ENCODE measurements around the gene DYNC1I2. TPM values are rescaled to one million over a fixed set of nuclear protein-coding genes. Genes with fewer than 3 reads are reported as not detected.

DYNC1I2 gene
- total and polyA plus RNA-seq, 2 donors: 74.2 to 77.2 TPM

- H3K36me3 ChIP-seq (ENCODE audit: control insufficient read depth in 2 of 2, insufficient read depth in 2 of 2, low read length in 1 of 2): peaks cover 15 to 52% of the 10 kb centered on the region in 2 donors
- 99% methylated on average over 1 of the region's 1 CpG for WGBS
- no peaks in the 10 kb centered on the region for H3K9me3 ChIP-seq (ENCODE audit: control insufficient read depth in 2 of 2, insufficient read depth in 1 of 2, low read length in 1 of 2)
- no peaks in the 10 kb centered on the region for H3K4me1 ChIP-seq (ENCODE audit: control insufficient read depth in 2 of 2, insufficient read depth in 2 of 2, low read length in 2 of 2)
- H3K27me3 ChIP-seq (ENCODE audit: control insufficient read depth in 2 of 2, insufficient read depth in 1 of 2, low read length in 1 of 2): no peaks in the 10 kb centered on the region
- DNase-seq (ENCODE audit: low read depth in 6 of 9, low spot score in 9 of 9): no peak
- H3K4me3 ChIP-seq (ENCODE audit: low read length in 2 of 2): no peak overlapping the region
- no peak overlapping the region for H3K27ac ChIP-seq (ENCODE audit: low read depth in 1 of 2, low read length in 1 of 2)
Measured at GRCh38 chr2:171726847-171727450, 39.7 kb downstream of the DYNC1I2 start.

GRCh38 chr2:171728989-171729951, 42.0 kb downstream of the DYNC1I2 start:
- no peaks in the 10 kb centered on the region for H3K27me3 ChIP-seq (ENCODE audit: control insufficient read depth in 2 of 2, insufficient read depth in 1 of 2, low read length in 1 of 2)
- no peak for DNase-seq (ENCODE audit: low read depth in 6 of 9, low spot score in 9 of 9)
- H3K27ac ChIP-seq (ENCODE audit: low read depth in 1 of 2, low read length in 1 of 2): no peak overlapping the region
- H3K36me3 ChIP-seq (ENCODE audit: control insufficient read depth in 2 of 2, insufficient read depth in 2 of 2, low read length in 1 of 2): peaks cover 20 to 61% of the 10 kb centered on the region in 2 donors
- no peaks in the 10 kb centered on the region for H3K4me1 ChIP-seq (ENCODE audit: control insufficient read depth in 2 of 2, insufficient read depth in 2 of 2, low read length in 2 of 2)
- no peaks in the 10 kb centered on the region for H3K9me3 ChIP-seq (ENCODE audit: control insufficient read depth in 2 of 2, insufficient read depth in 1 of 2, low read length in 1 of 2)
- WGBS: 97% methylated on average over 3 of the region's 3 CpGs
- H3K4me3 ChIP-seq (ENCODE audit: low read length in 2 of 2): no peak overlapping the region

- no peak overlapping the region for H3K4me3 ChIP-seq (ENCODE audit: low read length in 2 of 2)
- H3K27me3 ChIP-seq (ENCODE audit: control insufficient read depth in 2 of 2, insufficient read depth in 1 of 2, low read length in 1 of 2): no peaks in the 10 kb centered on the region
- 80% methylated on average over 3 of the region's 3 CpGs for WGBS
- H3K27ac ChIP-seq (ENCODE audit: low read depth in 1 of 2, low read length in 1 of 2): no peak overlapping the region
- peaks cover 20 to 64% of the 10 kb centered on the region in 2 donors for H3K36me3 ChIP-seq (ENCODE audit: control insufficient read depth in 2 of 2, insufficient read depth in 2 of 2, low read length in 1 of 2)
- H3K4me1 ChIP-seq (ENCODE audit: control insufficient read depth in 2 of 2, insufficient read depth in 2 of 2, low read length in 2 of 2): no peaks in the 10 kb centered on the region
- DNase-seq (ENCODE audit: low read depth in 6 of 9, low spot score in 9 of 9): no peak
- H3K9me3 ChIP-seq (ENCODE audit: control insufficient read depth in 2 of 2, insufficient read depth in 1 of 2, low read length in 1 of 2): no peaks in the 10 kb centered on the region
Measured at GRCh38 chr2:171729952-171730317, 42.7 kb downstream of the DYNC1I2 start.

GRCh38 chr2:171735991-171736710, 48.9 kb downstream of the DYNC1I2 start:
- Histone ChIP-seq H3K9me3 (ENCODE audit: control insufficient read depth in 2 of 2, insufficient read depth in 1 of 2, low read length in 1 of 2) (no peaks in the 10 kb centered on the region), H3K27me3 (ENCODE audit: control insufficient read depth in 2 of 2, insufficient read depth in 1 of 2, low read length in 1 of 2) (no peaks in the 10 kb centered on the region), H3K27ac (ENCODE audit: low read depth in 1 of 2, low read length in 1 of 2) (no peak overlapping the region), H3K4me3 (ENCODE audit: low read length in 2 of 2) (no peak overlapping the region), H3K4me1 (ENCODE audit: control insufficient read depth in 2 of 2, insufficient read depth in 2 of 2, low read length in 2 of 2) (no peaks in the 10 kb centered on the region), H3K36me3 (ENCODE audit: control insufficient read depth in 2 of 2, insufficient read depth in 2 of 2, low read length in 1 of 2) (peaks cover 28 to 50% of the 10 kb centered on the region in 2 donors)
- WGBS: over 99% methylated on average over 4 of the region's 4 CpGs
- DNase-seq (ENCODE audit: low read depth in 6 of 9, low spot score in 9 of 9): no peak

GRCh38 chr2:171741189-171741588, 53.9 kb downstream of the DYNC1I2 start:
- H3K36me3 ChIP-seq (ENCODE audit: control insufficient read depth in 2 of 2, insufficient read depth in 2 of 2, low read length in 1 of 2): peaks cover 18 to 50% of the 10 kb centered on the region in 2 donors
- WGBS: 84% methylated on average over 2 of the region's 2 CpGs
- H3K4me1 ChIP-seq (ENCODE audit: control insufficient read depth in 2 of 2, insufficient read depth in 2 of 2, low read length in 2 of 2): no peaks in the 10 kb centered on the region
- no peak overlapping the region for H3K4me3 ChIP-seq (ENCODE audit: low read length in 2 of 2)
- H3K9me3 ChIP-seq (ENCODE audit: control insufficient read depth in 2 of 2, insufficient read depth in 1 of 2, low read length in 1 of 2): no peaks in the 10 kb centered on the region
- DNase-seq (ENCODE audit: low read depth in 6 of 9, low spot score in 9 of 9): no peak
- no peaks in the 10 kb centered on the region for H3K27me3 ChIP-seq (ENCODE audit: control insufficient read depth in 2 of 2, insufficient read depth in 1 of 2, low read length in 1 of 2)
- no peak overlapping the region for H3K27ac ChIP-seq (ENCODE audit: low read depth in 1 of 2, low read length in 1 of 2)

- WGBS: 99% methylated on average over 1 of the region's 1 CpG
- no peak for DNase-seq (ENCODE audit: low read depth in 6 of 9, low spot score in 9 of 9)
- peaks cover 12 to 55% of the 10 kb centered on the region in 2 donors for H3K36me3 ChIP-seq (ENCODE audit: control insufficient read depth in 2 of 2, insufficient read depth in 2 of 2, low read length in 1 of 2)
- no peaks in the 10 kb centered on the region for H3K4me1 ChIP-seq (ENCODE audit: control insufficient read depth in 2 of 2, insufficient read depth in 2 of 2, low read length in 2 of 2)
- no peak overlapping the region for H3K27ac ChIP-seq (ENCODE audit: low read depth in 1 of 2, low read length in 1 of 2)
- H3K9me3 ChIP-seq (ENCODE audit: control insufficient read depth in 2 of 2, insufficient read depth in 1 of 2, low read length in 1 of 2): no peaks in the 10 kb centered on the region
- H3K27me3 ChIP-seq (ENCODE audit: control insufficient read depth in 2 of 2, insufficient read depth in 1 of 2, low read length in 1 of 2): no peaks in the 10 kb centered on the region
- H3K4me3 ChIP-seq (ENCODE audit: low read length in 2 of 2): no peak overlapping the region
Measured at GRCh38 chr2:171742760-171743159, 55.5 kb downstream of the DYNC1I2 start.

GRCh38 chr2:171745141-171745540, 57.9 kb downstream of the DYNC1I2 start:
- H3K27me3 ChIP-seq (ENCODE audit: control insufficient read depth in 2 of 2, insufficient read depth in 1 of 2, low read length in 1 of 2): no peaks in the 10 kb centered on the region
- no peak for DNase-seq (ENCODE audit: low read depth in 6 of 9, low spot score in 9 of 9)
- WGBS: 100% methylated on average over 1 of the region's 1 CpG
- H3K36me3 ChIP-seq (ENCODE audit: control insufficient read depth in 2 of 2, insufficient read depth in 2 of 2, low read length in 1 of 2): peaks cover 12 to 56% of the 10 kb centered on the region in 2 donors
- H3K4me1 ChIP-seq (ENCODE audit: control insufficient read depth in 2 of 2, insufficient read depth in 2 of 2, low read length in 2 of 2): no peaks in the 10 kb centered on the region
- H3K27ac ChIP-seq (ENCODE audit: low read depth in 1 of 2, low read length in 1 of 2): no peak overlapping the region
- no peaks in the 10 kb centered on the region for H3K9me3 ChIP-seq (ENCODE audit: control insufficient read depth in 2 of 2, insufficient read depth in 1 of 2, low read length in 1 of 2)
- no peak overlapping the region for H3K4me3 ChIP-seq (ENCODE audit: low read length in 2 of 2)

- H3K9me3 ChIP-seq (ENCODE audit: control insufficient read depth in 2 of 2, insufficient read depth in 1 of 2, low read length in 1 of 2): no peaks in the 10 kb centered on the region
- no peak overlapping the region for H3K4me3 ChIP-seq (ENCODE audit: low read length in 2 of 2)
- DNase-seq (ENCODE audit: low read depth in 6 of 9, low spot score in 9 of 9): no peak
- no peaks in the 10 kb centered on the region for H3K27me3 ChIP-seq (ENCODE audit: control insufficient read depth in 2 of 2, insufficient read depth in 1 of 2, low read length in 1 of 2)
- no peak overlapping the region for H3K27ac ChIP-seq (ENCODE audit: low read depth in 1 of 2, low read length in 1 of 2)
- H3K4me1 ChIP-seq (ENCODE audit: control insufficient read depth in 2 of 2, insufficient read depth in 2 of 2, low read length in 2 of 2): no peaks in the 10 kb centered on the region
- WGBS: 97% methylated on average over 4 of the region's 4 CpGs
- H3K36me3 ChIP-seq (ENCODE audit: control insufficient read depth in 2 of 2, insufficient read depth in 2 of 2, low read length in 1 of 2): peaks cover 15 to 56% of the 10 kb centered on the region in 2 donors
Measured at GRCh38 chr2:171745806-171746205, 58.5 kb downstream of the DYNC1I2 start.

- whole genome bisulfite sequencing: 99% methylated on average over 3 of the region's 3 CpGs
- DNase-seq (ENCODE audit: low read depth in 6 of 9, low spot score in 9 of 9): no peak
- H3K27me3 ChIP-seq (ENCODE audit: control insufficient read depth in 2 of 2, insufficient read depth in 1 of 2, low read length in 1 of 2): no peaks in the 10 kb centered on the region
- no peaks in the 10 kb centered on the region for H3K9me3 ChIP-seq (ENCODE audit: control insufficient read depth in 2 of 2, insufficient read depth in 1 of 2, low read length in 1 of 2)
- H3K4me3 ChIP-seq (ENCODE audit: low read length in 2 of 2): no peak overlapping the region
- H3K36me3 ChIP-seq (ENCODE audit: control insufficient read depth in 2 of 2, insufficient read depth in 2 of 2, low read length in 1 of 2): peaks cover 15 to 57% of the 10 kb centered on the region in 2 donors
- no peaks in the 10 kb centered on the region for H3K4me1 ChIP-seq (ENCODE audit: control insufficient read depth in 2 of 2, insufficient read depth in 2 of 2, low read length in 2 of 2)
- no peak overlapping the region for H3K27ac ChIP-seq (ENCODE audit: low read depth in 1 of 2, low read length in 1 of 2)
Measured at GRCh38 chr2:171747371-171747770, 60.1 kb downstream of the DYNC1I2 start.
